Type B pancreatic cell (in vitro differentiated cells): ENCODE results near the gene ABTB2. TPM values are rescaled to one million over a fixed set of nuclear protein-coding genes. Genes with fewer than 3 reads are reported as not detected.
"Not testable (repeated sequence)": the region's sequence is repeated elsewhere in the genome, so short reads cannot be mapped to it uniquely, and the experiment has no call there.

Experiments
- DNase-seq: peaks from one replicate; pipeline ENCODE4 v3.0.0; 2021; ENCODE audit warnings: mixed read lengths; ENCODE audit not compliant: unreplicated experiment; ENCODE audit errors: extremely low spot score
- H3K27ac Mint-ChIP-seq: 2 replicates; pipeline ENCODE4 v1.8.0; 2021; ENCODE audit warnings: mild to moderate bottlenecking, mixed read lengths
- H3K27me3 Mint-ChIP-seq: 2 replicates; pipeline ENCODE4 v1.8.0; 2021; ENCODE audit warnings: mixed read lengths
- H3K36me3 Mint-ChIP-seq: 2 replicates; pipeline ENCODE4 v1.8.0; 2021; ENCODE audit warnings: mixed read lengths
- H3K4me1 Mint-ChIP-seq: one replicate; pipeline ENCODE4 v1.8.0; 2021; ENCODE audit warnings: mixed read lengths; ENCODE audit not compliant: unreplicated experiment
- H3K4me3 Mint-ChIP-seq: 2 replicates; pipeline ENCODE4 v1.8.0; 2021; ENCODE audit warnings: mild to moderate bottlenecking, mixed read lengths
- H3K9me3 Mint-ChIP-seq: 2 replicates; pipeline ENCODE4 v1.8.0; 2021; ENCODE audit warnings: mixed read lengths
- total RNA-seq: library from RNA; stranded (reverse); gene quantifications from 2 replicates; pipeline ENCODE4 v1.2.1, GENCODE V29; 2021; ENCODE audit warnings: low replicate concordance
- TF ChIP-seq, protein P1 (sequence below): fragments of 200-600 bp; sonication (generic); conservative IDR thresholded peaks from 2 replicates; pipeline ENCODE4 v1.5.0; 2021; ENCODE audit warnings: antibody characterized with exemption, mild to moderate bottlenecking

ABTB2 gene
- total RNA-seq, 1 donor from 2014 or later, result 13.5 TPM

DNA sequence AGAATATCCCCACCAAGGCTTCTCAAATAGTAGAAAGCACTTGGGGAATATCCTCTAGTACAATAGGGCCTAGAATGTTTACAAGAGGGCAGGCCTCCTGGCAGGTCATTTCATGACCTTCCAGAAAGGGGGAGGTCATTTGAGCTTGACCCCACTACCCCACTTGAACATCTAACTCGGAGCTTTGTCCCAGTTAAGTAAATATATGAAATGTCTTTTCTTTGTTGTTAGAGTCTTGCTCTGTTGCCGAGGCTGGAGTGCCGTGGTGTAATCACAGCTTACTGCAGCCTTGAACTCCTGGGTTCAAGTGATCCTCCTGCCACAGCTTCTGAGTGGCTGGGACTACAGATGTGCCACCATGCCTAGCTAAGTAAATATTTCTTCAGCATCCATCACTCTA is 108.4 kb downstream of the ABTB2 start:
- TF ChIP-seq, protein P1, sequence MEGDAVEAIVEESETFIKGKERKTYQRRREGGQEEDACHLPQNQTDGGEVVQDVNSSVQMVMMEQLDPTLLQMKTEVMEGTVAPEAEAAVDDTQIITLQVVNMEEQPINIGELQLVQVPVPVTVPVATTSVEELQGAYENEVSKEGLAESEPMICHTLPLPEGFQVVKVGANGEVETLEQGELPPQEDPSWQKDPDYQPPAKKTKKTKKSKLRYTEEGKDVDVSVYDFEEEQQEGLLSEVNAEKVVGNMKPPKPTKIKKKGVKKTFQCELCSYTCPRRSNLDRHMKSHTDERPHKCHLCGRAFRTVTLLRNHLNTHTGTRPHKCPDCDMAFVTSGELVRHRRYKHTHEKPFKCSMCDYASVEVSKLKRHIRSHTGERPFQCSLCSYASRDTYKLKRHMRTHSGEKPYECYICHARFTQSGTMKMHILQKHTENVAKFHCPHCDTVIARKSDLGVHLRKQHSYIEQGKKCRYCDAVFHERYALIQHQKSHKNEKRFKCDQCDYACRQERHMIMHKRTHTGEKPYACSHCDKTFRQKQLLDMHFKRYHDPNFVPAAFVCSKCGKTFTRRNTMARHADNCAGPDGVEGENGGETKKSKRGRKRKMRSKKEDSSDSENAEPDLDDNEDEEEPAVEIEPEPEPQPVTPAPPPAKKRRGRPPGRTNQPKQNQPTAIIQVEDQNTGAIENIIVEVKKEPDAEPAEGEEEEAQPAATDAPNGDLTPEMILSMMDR, result no peak
- H3K27me3 Mint-ChIP-seq, result peaks cover 11% of the 10 kb centered on the region
- no peak overlapping the region for H3K4me3 Mint-ChIP-seq
- H3K4me1 Mint-ChIP-seq, result peaks cover 55% of the 10 kb centered on the region
- no peaks in the 10 kb centered on the region for H3K36me3 Mint-ChIP-seq
- H3K9me3 Mint-ChIP-seq, result no peaks in the 10 kb centered on the region
- peak overlapping the region; percentile 20 for H3K27ac Mint-ChIP-seq
- DNase-seq, result no peak

DNA sequence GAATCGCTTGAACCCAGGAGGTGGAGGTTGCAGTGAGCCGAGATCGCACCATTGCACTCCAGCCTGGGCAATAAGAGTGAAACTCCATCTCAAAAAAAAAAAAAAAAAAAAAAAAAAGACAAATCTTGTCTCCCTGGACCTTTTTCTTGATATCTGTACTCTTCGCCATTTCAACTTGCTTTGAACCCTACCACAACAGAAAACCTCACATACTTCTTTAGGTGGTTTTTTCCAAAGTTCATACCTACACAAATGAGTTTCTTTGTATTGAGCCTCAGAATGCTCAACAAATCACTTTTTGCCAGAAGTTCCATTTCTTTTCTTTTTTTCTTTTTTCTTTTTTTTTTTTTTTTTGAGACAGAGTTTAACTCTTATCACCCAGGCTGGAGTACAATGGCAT is 111.3 kb downstream of the ABTB2 start:
- not testable (repeated sequence) for H3K27ac Mint-ChIP-seq, H3K9me3 Mint-ChIP-seq, DNase-seq, H3K36me3 Mint-ChIP-seq, H3K4me3 Mint-ChIP-seq, H3K27me3 Mint-ChIP-seq
- H3K4me1 Mint-ChIP-seq, result peaks cover 59% of the 10 kb centered on the region

DNA sequence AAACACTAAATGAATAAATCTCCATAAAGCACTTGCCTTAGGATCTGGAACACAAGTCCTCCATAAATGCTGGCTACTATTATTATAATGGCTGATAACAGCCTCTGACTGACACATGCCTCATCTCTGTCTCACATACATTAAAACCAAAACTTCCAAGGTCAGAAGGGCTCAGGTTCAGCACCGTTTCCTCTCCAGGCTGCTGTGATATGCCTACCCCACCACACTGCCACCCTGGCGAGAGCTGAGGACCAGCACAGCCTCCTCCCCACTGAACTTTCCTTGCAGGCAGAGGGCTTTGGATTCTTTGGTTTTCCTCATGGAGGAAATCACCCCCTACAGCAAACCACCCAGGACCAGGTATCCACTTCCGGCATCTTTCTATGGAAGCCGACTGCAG is 112.8 kb downstream of the ABTB2 start:
- peak overlapping the region; percentile 61 for H3K4me3 Mint-ChIP-seq
- no peak for DNase-seq
- no peaks in the 10 kb centered on the region for H3K9me3 Mint-ChIP-seq
- H3K36me3 Mint-ChIP-seq, result no peaks in the 10 kb centered on the region
- H3K4me1 Mint-ChIP-seq, result peaks cover 46% of the 10 kb centered on the region
- H3K27ac Mint-ChIP-seq, result peak overlapping the region; percentile 73
- no peaks in the 10 kb centered on the region for H3K27me3 Mint-ChIP-seq
- TF ChIP-seq, protein P1, result no peak

DNA sequence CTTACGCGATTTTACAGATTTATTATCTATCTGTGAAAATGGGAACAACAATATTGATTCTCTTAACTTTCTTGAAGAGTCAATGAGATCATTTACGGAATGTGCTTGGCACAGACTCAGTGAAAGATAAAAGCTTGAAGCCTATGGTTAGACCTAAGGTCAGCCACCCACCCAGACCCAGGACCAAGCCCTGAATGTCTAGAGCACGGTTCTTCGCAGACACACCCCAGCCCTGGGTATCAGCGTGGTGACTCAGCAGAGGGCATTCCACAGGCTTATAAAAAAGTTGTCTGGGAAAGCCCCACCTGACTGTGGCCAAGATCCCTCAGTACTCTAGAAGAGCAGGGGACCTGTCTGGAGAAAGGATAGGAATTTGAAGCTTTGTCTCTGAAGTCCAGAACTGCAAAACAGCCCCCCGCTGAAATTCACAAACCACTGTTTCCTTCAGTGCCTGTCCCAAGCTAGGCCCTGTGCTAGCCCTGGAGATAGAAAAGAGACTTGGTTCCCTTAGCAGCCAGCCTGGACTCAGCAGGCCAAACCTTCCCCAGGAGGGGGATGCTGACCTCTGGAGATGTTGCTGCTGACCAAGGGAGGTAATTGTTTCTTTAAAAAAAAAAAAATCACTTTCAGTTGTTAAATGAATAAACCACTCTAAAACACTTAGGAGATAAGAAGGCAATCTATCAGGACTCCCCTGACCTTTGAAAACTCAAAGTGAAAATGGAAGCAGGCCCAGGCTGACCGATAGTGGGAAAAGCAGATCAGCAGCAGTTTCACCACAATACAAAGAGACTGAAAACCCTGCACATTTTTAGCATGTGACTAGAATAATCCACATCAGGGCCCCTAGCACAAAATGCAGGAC is 114.0 kb downstream of the ABTB2 start:
- Mint-ChIP-seq H3K36me3 (no peaks in the 10 kb centered on the region), H3K4me3 (no peak overlapping the region)

DNA sequence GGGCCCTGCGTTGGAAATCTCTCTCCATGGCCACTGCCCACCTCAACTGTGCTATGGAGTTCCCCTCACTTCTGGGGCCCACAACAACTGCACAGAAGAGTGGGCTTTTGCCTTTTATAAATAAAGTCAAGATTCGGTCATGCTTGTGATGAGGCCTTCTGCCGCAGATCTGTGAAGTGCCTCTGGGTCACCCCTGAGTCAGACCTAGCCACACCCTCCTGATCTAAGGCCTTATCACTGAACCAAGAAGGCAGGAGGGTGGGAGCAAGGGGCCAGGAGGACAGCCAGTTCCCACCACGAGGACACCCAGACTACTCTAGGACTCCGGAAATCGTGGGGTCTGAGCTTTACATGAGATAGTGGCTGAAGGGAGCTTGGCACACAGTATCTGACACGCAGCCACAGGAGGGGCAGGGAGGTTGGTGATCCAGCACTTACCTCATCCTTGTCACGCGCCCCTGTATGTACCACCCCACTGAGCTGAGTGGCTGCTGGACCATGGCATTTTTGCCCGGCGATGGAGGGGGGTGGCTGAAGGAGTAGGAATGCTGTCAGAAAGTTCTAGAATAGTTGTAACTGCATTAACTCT is 115.7 kb downstream of the ABTB2 start:
- DNase-seq, result no peak
- H3K27ac Mint-ChIP-seq, result peak overlapping the region; percentile 73
- no peaks in the 10 kb centered on the region for H3K9me3 Mint-ChIP-seq
- no peaks in the 10 kb centered on the region for H3K27me3 Mint-ChIP-seq
- peaks cover 32% of the 10 kb centered on the region for H3K4me1 Mint-ChIP-seq
- TF ChIP-seq, protein P1, result no peak
- no peaks in the 10 kb centered on the region for H3K36me3 Mint-ChIP-seq
- H3K4me3 Mint-ChIP-seq, result no peak overlapping the region

More for the DNA sequence above, 114.0 kb downstream of the ABTB2 start:
- H3K4me1 Mint-ChIP-seq, result peaks cover 41% of the 10 kb centered on the region
- H3K9me3 Mint-ChIP-seq, result no peaks in the 10 kb centered on the region
- no peaks in the 10 kb centered on the region for H3K27me3 Mint-ChIP-seq
- no peak for DNase-seq
- H3K27ac Mint-ChIP-seq, result peak overlapping the region; percentile 73
- TF ChIP-seq, protein P1, result no peak

DNA sequence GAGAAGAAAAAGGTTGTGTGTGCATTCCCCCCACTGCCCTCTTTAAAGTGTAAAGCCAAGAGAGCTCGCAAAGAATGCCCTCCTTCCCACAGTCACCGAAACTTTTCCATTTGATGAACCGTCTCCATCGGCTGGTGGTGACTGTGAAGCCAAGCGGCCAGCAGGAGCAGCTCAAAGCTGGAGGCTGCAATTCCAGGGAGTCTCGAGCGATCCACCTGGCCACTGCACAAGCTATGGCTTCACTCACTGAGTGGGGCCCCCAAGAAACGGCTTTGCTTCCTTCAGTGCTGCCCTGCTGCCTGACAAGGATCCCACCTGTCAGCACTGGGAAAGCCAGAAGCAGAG is 117.7 kb downstream of the ABTB2 start:
- no peak overlapping the region for H3K27ac Mint-ChIP-seq
- TF ChIP-seq, protein P1, result no peak
- H3K4me3 Mint-ChIP-seq, result no peak overlapping the region
- no peak for DNase-seq
- peaks cover 43% of the 10 kb centered on the region for H3K4me1 Mint-ChIP-seq
- H3K9me3 Mint-ChIP-seq, result no peaks in the 10 kb centered on the region
- H3K27me3 Mint-ChIP-seq, result no peaks in the 10 kb centered on the region
- H3K36me3 Mint-ChIP-seq, result no peaks in the 10 kb centered on the region
